Astrocyte (in vitro differentiated cells and primary cell): ENCODE measurements around the gene EXOC4. TPM values are rescaled to one million over a fixed set of nuclear protein-coding genes. Genes with fewer than 3 reads are reported as not detected.

Experiments used
- DNase-seq: peaks from one replicate; pipeline ENCODE4 v3.0.0-alpha.2; 2010; ENCODE audit warnings: low read depth
- FAIRE-seq: peaks from 2 replicates; lab custom pipeline; 2011; peaks lifted over from hg19 to GRCh38; lab: Jason Lieb, UNC
- H2AFZ ChIP-seq: 2 replicates; pipeline ENCODE4 v1.6.0; 2012; ENCODE audit warnings: low read depth, low read length, inconsistent platforms
- H3K27ac ChIP-seq: 2 replicates; pipeline ENCODE4 v1.5.1; 2011; ENCODE audit warnings: low read depth, low read length, inconsistent platforms
- H3K27me3 ChIP-seq: 2 replicates; pipeline ENCODE4 v1.6.0; 2011; ENCODE audit warnings: low read length, inconsistent platforms; ENCODE audit not compliant: insufficient read depth
- H3K36me3 ChIP-seq: 2 replicates; pipeline ENCODE4 v1.5.1; 2011; ENCODE audit warnings: low read length, inconsistent platforms; ENCODE audit not compliant: insufficient read depth
- H3K4me1 ChIP-seq: 2 replicates; pipeline ENCODE4 v1.5.1; 2011; ENCODE audit warnings: low read length, inconsistent platforms; ENCODE audit not compliant: insufficient read depth
- H3K4me2 ChIP-seq: 2 replicates; pipeline ENCODE4 v1.6.0; 2012; ENCODE audit warnings: low read length, inconsistent platforms
- H3K4me3 ChIP-seq: 2 replicates; pipeline ENCODE4 v1.5.1; 2011; ENCODE audit warnings: low read depth, mild to moderate bottlenecking, low read length, inconsistent platforms; ENCODE audit not compliant: insufficient read depth
- H3K79me2 ChIP-seq: 2 replicates; pipeline ENCODE4 v1.6.0; 2012; ENCODE audit warnings: mild to moderate bottlenecking, low read length, inconsistent platforms; ENCODE audit not compliant: insufficient read depth
- H3K9ac ChIP-seq: 2 replicates; pipeline ENCODE4 v1.6.0; 2012; ENCODE audit warnings: mild to moderate bottlenecking, low read length, inconsistent platforms
- H3K9me3 ChIP-seq: 2 replicates; pipeline ENCODE4 v1.5.1; 2012; ENCODE audit warnings: low read depth, mild to moderate bottlenecking, low read length, inconsistent platforms; ENCODE audit not compliant: insufficient read depth
- H4K20me1 ChIP-seq: 2 replicates; pipeline ENCODE4 v1.6.0; 2012; ENCODE audit warnings: low read length, inconsistent platforms; ENCODE audit not compliant: insufficient read depth
- H3K27ac Mint-ChIP-seq: one replicate; pipeline ENCODE4 v1.8.0; 2021; ENCODE audit warnings: mild to moderate bottlenecking, mixed read lengths; ENCODE audit not compliant: unreplicated experiment
- H3K27me3 Mint-ChIP-seq: one replicate; pipeline ENCODE4 v1.8.0; 2021; ENCODE audit warnings: low read depth, mixed read lengths; ENCODE audit not compliant: unreplicated experiment
- H3K36me3 Mint-ChIP-seq: one replicate; pipeline ENCODE4 v1.8.0; 2021; ENCODE audit warnings: low read depth, mixed read lengths; ENCODE audit not compliant: unreplicated experiment
- H3K4me1 Mint-ChIP-seq: one replicate; pipeline ENCODE4 v1.8.0; 2021; ENCODE audit warnings: low read depth, mixed read lengths; ENCODE audit not compliant: unreplicated experiment
- H3K4me3 Mint-ChIP-seq: one replicate; pipeline ENCODE4 v1.8.0; 2021; ENCODE audit warnings: mild to moderate bottlenecking, moderate library complexity, mixed read lengths; ENCODE audit not compliant: unreplicated experiment
- H3K9me3 Mint-ChIP-seq: one replicate; pipeline ENCODE4 v1.8.0; 2021; ENCODE audit warnings: mild to moderate bottlenecking, mixed read lengths; ENCODE audit not compliant: unreplicated experiment
- CTCF ChIP-seq: IDR thresholded peaks from 2 replicates; pipeline ENCODE4 v1.5.1; 2011; ENCODE audit warnings: low read depth, mild to moderate bottlenecking, inconsistent platforms, low read length, moderate library complexity; ENCODE audit not compliant: insufficient read depth
- EZH2 ChIP-seq: IDR thresholded peaks from 2 replicates; pipeline ENCODE4 v1.6.1; 2012; ENCODE audit warnings: mild to moderate bottlenecking, low read length, inconsistent platforms; ENCODE audit not compliant: insufficient read depth
- total RNA-seq: library from RNA; stranded (reverse); gene quantifications from 2 replicates; pipeline ENCODE4 v1.2.1, GENCODE V29; 2021

EXOC4 gene
- total RNA-seq, 1 donor from 2014 or later, result 57.5 TPM

- no peak for FAIRE-seq
These were observed 542.3 kb downstream of the EXOC4 start for GRCh38 chr7:133795068-133795665.

GRCh38 chr7:133796782-133797745 is 544.2 kb downstream of the EXOC4 start:
- FAIRE-seq (no peak), DNase-seq (no peak)
- H3K4me2 ChIP-seq, result no peak overlapping the region
- TF ChIP-seq CTCF (no peak), EZH2 (no peak)
- H3K27me3 ChIP-seq, result no peaks in the 10 kb centered on the region
- Mint-ChIP-seq H3K27ac (no peak overlapping the region), H3K27me3 (no peaks in the 10 kb centered on the region), H3K36me3 (peaks cover 3% of the 10 kb centered on the region), H3K9me3 (no peaks in the 10 kb centered on the region), H3K4me3 (no peak overlapping the region), H3K4me1 (peaks cover 4% of the 10 kb centered on the region)
- H3K27ac ChIP-seq, result no peak overlapping the region
- H3K4me3 ChIP-seq, result no peak overlapping the region
- H4K20me1 ChIP-seq, result no peaks in the 10 kb centered on the region
- no peaks in the 10 kb centered on the region for H3K9me3 ChIP-seq
- H3K4me1 ChIP-seq, result peaks cover 7% of the 10 kb centered on the region
- no peak overlapping the region for H3K9ac ChIP-seq
- H2AFZ ChIP-seq, result no peak overlapping the region
- H3K79me2 ChIP-seq, result no peaks in the 10 kb centered on the region
- no peaks in the 10 kb centered on the region for H3K36me3 ChIP-seq

More at GRCh38 chr7:133795068-133795665, 542.3 kb downstream of the EXOC4 start:
- Mint-ChIP-seq H3K9me3 (no peaks in the 10 kb centered on the region), H3K27me3 (no peaks in the 10 kb centered on the region), H3K36me3 (peaks cover 3% of the 10 kb centered on the region), H3K4me1 (peaks cover 4% of the 10 kb centered on the region), H3K27ac (no peak overlapping the region), H3K4me3 (no peak overlapping the region)
- Histone ChIP-seq H4K20me1 (no peaks in the 10 kb centered on the region), H3K4me2 (no peak overlapping the region), H3K9ac (no peak overlapping the region), H3K9me3 (no peaks in the 10 kb centered on the region), H3K27me3 (no peaks in the 10 kb centered on the region), H3K4me1 (peaks cover 7% of the 10 kb centered on the region), H3K4me3 (no peak overlapping the region), H3K27ac (no peak overlapping the region), H3K36me3 (no peaks in the 10 kb centered on the region), H2AFZ (no peak overlapping the region), H3K79me2 (no peaks in the 10 kb centered on the region)
- DNase-seq, result no peak
- TF ChIP-seq EZH2, result no peak
- no peak for TF ChIP-seq CTCF
